Body of pancreas (tissue), 4 donors: ENCODE data around the gene PERP.
"Not testable (repeated sequence)": the region's sequence is repeated elsewhere in the genome, so short reads cannot be mapped to it uniquely, and the experiment has no call there.

Experiments
- POLR2A ChIP-seq, 3 donors: fragments of 450-650 bp; IDR thresholded peaks; one replicate each; pipeline ENCODE4 v1.6.1; 2016; ENCODE audit warnings: antibody characterized with exemption in 3 of 3, mild to moderate bottlenecking in 2 of 3
- TF ChIP-seq, protein P1 (sequence below), 7 experiments: fragments of 450-650 bp in 4 of 7; fragments of 200-600 bp in 3 of 7; sonication (generic) in 3 of 7; IDR thresholded peaks; one replicate each; pipeline ENCODE4 v1.5.1; 2016 to 2019; ENCODE audit warnings: antibody characterized with exemption in 7 of 7

DNA sequence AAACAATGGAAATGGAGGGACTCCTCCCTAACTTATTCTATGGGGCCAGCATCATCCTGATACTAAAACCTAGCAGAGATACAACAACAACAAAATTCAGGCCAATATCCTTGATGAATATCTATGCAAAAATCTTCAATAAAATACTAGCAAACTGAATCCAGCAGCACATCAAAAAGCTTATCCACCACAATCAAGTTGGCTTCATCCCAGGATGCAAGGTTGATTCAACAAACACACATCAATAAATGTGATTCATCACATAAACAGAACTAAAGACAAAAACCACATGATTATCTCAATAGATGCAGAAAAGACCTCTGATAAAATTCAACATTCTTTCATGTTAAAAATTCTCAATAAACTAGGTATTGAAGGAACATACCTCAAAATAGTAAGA, 27.7 kb downstream of the PERP start:
- TF ChIP-seq, protein P1, sequence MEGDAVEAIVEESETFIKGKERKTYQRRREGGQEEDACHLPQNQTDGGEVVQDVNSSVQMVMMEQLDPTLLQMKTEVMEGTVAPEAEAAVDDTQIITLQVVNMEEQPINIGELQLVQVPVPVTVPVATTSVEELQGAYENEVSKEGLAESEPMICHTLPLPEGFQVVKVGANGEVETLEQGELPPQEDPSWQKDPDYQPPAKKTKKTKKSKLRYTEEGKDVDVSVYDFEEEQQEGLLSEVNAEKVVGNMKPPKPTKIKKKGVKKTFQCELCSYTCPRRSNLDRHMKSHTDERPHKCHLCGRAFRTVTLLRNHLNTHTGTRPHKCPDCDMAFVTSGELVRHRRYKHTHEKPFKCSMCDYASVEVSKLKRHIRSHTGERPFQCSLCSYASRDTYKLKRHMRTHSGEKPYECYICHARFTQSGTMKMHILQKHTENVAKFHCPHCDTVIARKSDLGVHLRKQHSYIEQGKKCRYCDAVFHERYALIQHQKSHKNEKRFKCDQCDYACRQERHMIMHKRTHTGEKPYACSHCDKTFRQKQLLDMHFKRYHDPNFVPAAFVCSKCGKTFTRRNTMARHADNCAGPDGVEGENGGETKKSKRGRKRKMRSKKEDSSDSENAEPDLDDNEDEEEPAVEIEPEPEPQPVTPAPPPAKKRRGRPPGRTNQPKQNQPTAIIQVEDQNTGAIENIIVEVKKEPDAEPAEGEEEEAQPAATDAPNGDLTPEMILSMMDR (IDR thresholded peaks at IDR 0.05): not testable (repeated sequence)
- not testable (repeated sequence) for TF ChIP-seq POLR2A (IDR thresholded peaks at IDR 0.05)
